HG02885 (cell line): ENCODE data around the gene ALKBH3.

Experiments
- ATAC-seq: cut with Tn5 transposase; IDR thresholded peaks from one replicate; pipeline ENCODE4 v1.9.1; 2021; ENCODE audit warnings: mild to moderate bottlenecking; ENCODE audit not compliant: unreplicated experiment, poor library complexity

ALKBH3 gene

GRCh38 chr11:43920598-43921419, 40.2 kb downstream of the ALKBH3 start:
- peak; percentile 44 for ATAC-seq

- no peak for ATAC-seq
These were observed 41.1 kb downstream of the ALKBH3 start for GRCh38 chr11:43921561-43922294.

DNA sequence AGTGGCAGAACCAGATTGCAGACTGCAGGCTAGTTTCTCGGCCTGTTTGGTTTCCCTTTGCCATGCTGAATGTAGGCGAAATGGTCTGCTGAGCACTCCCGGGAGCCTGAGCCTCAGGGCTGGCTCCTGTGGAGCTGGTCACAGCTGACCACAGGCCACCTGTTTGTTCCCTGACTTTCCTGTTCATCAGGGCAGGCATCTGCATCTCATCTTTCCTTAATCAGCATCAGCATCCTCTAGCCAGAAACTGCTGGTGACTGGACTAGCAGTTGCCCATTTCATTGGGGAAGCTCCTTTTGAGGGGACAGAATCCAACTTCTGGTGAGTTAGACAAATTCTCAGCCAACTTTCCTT, 41.6 kb downstream of the ALKBH3 start:
- ATAC-seq, result no peak

- ATAC-seq, result no peak
These were observed 42.2 kb downstream of the ALKBH3 start for GRCh38 chr11:43922744-43923405.

DNA sequence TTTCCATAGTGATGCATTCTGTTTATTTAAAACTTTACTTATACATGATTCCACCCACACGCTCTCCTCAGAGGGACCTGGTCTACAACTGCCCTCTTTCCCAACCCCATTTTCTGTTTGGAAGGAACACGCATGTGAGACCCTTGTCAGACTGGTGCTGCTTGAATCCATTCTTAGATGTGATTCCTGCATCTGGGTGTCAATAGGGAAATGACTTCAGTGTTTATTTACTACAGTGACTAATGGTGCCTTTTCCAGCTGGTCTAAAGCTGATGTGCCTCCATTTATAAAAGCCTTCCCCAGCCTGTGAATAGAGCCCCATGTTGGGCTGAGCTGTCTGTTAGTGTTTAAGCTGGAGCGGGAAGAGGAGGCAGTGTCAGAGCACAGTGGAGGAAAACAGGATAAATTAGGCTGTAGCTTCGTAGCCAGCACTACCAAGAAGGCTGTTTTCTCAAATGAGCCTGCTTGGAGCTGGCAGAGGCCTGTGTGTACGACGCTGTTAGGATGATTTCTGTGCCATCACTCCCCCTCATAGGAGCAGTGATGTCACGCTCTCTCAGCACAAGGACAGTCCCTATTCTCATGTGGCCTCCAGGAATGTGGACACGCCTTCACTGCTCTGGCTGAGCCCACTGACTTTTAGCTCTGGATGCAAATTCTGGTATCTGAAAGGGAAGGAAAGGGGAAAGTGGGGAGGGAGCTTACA, 42.9 kb downstream of the ALKBH3 start:
- no peak for ATAC-seq

GRCh38 chr11:43924112-43924855, 43.7 kb downstream of the ALKBH3 start:
- no peak for ATAC-seq

GRCh38 chr11:43925063-43925931, 44.7 kb downstream of the ALKBH3 start:
- ATAC-seq, result no peak

DNA sequence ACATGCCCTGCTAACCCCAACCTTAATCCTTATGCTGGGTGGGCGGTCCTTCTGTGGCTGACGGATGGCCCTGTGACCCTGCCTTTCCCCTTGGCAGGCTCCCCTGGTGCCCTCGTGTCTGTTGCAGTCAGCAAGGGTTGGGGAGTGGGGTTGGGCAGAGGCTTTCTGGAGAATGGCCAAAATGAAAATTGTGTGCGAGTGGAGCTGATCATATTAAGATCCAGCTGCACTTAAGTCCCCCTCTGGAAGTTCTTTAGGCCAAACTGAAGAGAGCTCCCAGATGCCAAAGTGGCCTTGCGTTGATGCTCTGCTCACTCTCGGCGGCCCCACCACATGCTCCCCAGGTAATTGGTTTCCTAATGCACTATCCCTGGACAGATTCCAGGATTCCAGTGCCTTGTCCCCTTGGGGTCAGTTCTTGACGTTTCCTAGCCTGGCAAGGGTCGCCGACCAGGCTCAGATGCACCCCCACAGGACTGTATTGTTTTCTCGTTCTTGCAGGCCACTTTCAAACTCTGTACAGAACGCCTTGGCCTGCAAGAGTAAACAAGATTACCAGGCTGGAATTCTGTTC, 45.4 kb downstream of the ALKBH3 start:
- no peak for ATAC-seq

- no peak for ATAC-seq
These were observed 46.4 kb downstream of the ALKBH3 start for GRCh38 chr11:43927070-43927469.

- no peak for ATAC-seq
These were observed 47.5 kb downstream of the ALKBH3 start for GRCh38 chr11:43927925-43928707.

GRCh38 chr11:43928721-43929120, 48.1 kb downstream of the ALKBH3 start:
- no peak for ATAC-seq

- ATAC-seq, result no peak
These were observed 50.5 kb downstream of the ALKBH3 start for GRCh38 chr11:43930868-43931716.

- no peak for ATAC-seq
These were observed 51.0 kb downstream of the ALKBH3 start for GRCh38 chr11:43931717-43932039.

GRCh38 chr11:43933226-43933607, 52.6 kb downstream of the ALKBH3 start:
- ATAC-seq, result no peak

GRCh38 chr11:43933608-43934551, 53.2 kb downstream of the ALKBH3 start:
- no peak for ATAC-seq
